Keratinocyte (primary cell): ENCODE data around the gene SRGN. TPM values are rescaled to one million over a fixed set of nuclear protein-coding genes. Genes with fewer than 3 reads are reported as not detected.

ENCODE experiments used
- DNase-seq: peaks from one replicate; pipeline ENCODE4 v3.0.0-alpha.2; 2011; ENCODE audit warnings: low read depth, missing footprints, low spot score
- FAIRE-seq: peaks from 2 replicates; lab custom pipeline; 2011; peaks lifted over from hg19 to GRCh38; lab: Jason Lieb, UNC
- H2AFZ ChIP-seq: 2 replicates; pipeline ENCODE4 v1.6.0; 2012; ENCODE audit warnings: low read length, control low read depth, inconsistent platforms; ENCODE audit not compliant: control insufficient read depth
- H3K27ac ChIP-seq: 2 replicates; pipeline ENCODE4 v1.5.1; 2011; ENCODE audit warnings: low read length; ENCODE audit not compliant: control insufficient read depth, insufficient read depth
- H3K27me3 ChIP-seq: 3 replicates; pipeline ENCODE4 v1.6.0; 2011; ENCODE audit warnings: low read length; ENCODE audit not compliant: control insufficient read depth, insufficient read depth; ENCODE audit errors: extremely low read depth
- H3K36me3 ChIP-seq, 2 experiments: 2 replicates in 1 of 2; 3 replicates in 1 of 2; pipeline ENCODE4 v1.5.1; 2011; ENCODE audit warnings: low read length in 2 of 2, mild to moderate bottlenecking in 1 of 2; ENCODE audit not compliant: control insufficient read depth in 2 of 2, insufficient read depth in 2 of 2; ENCODE audit errors: extremely low read depth in 1 of 2
- H3K4me1 ChIP-seq: 3 replicates; pipeline ENCODE4 v1.5.1; 2011; ENCODE audit warnings: low read length; ENCODE audit not compliant: control insufficient read depth, insufficient read depth; ENCODE audit errors: extremely low read depth
- H3K4me2 ChIP-seq: 3 replicates; pipeline ENCODE4 v1.6.0; 2011; ENCODE audit warnings: low read depth, low read length; ENCODE audit not compliant: control insufficient read depth, insufficient read depth; ENCODE audit errors: extremely low read depth
- H3K4me3 ChIP-seq, 3 experiments: fragments of 200-600 bp in 1 of 3; sonication (generic) in 1 of 3; 2 replicates in 2 of 3; 3 replicates in 1 of 3; pipeline ENCODE4 v1.5.1; 2011 to 2016; ENCODE audit warnings: low read length in 3 of 3, mild to moderate bottlenecking in 3 of 3, control low read depth in 2 of 3, inconsistent platforms in 1 of 3, low read depth in 1 of 3, mixed read lengths in 1 of 3, mixed run types in 1 of 3, moderate library complexity in 1 of 3; ENCODE audit not compliant: control insufficient read depth in 2 of 3, insufficient read depth in 2 of 3; ENCODE audit errors: extremely low read depth in 1 of 3
- H3K79me2 ChIP-seq: 2 replicates; pipeline ENCODE4 v1.6.0; 2012; ENCODE audit warnings: low read length; ENCODE audit not compliant: control insufficient read depth, insufficient read depth
- H3K9ac ChIP-seq: 3 replicates; pipeline ENCODE4 v1.6.0; 2011; ENCODE audit warnings: low read length; ENCODE audit not compliant: control insufficient read depth, insufficient read depth; ENCODE audit errors: extremely low read depth
- H3K9me1 ChIP-seq: 3 replicates; pipeline ENCODE4 v1.6.0; 2011; ENCODE audit warnings: low read length; ENCODE audit not compliant: control insufficient read depth, insufficient read depth; ENCODE audit errors: extremely low read depth
- H3K9me3 ChIP-seq: 2 replicates; pipeline ENCODE4 v1.5.1; 2012; ENCODE audit warnings: low read depth, low read length; ENCODE audit not compliant: control insufficient read depth
- H4K20me1 ChIP-seq: 3 replicates; pipeline ENCODE4 v1.6.0; 2011; ENCODE audit warnings: low read length; ENCODE audit not compliant: control insufficient read depth, insufficient read depth; ENCODE audit errors: extremely low read depth
- EZH2 ChIP-seq: IDR thresholded peaks from one replicate; pipeline ENCODE4 v1.6.1; 2012; ENCODE audit warnings: inconsistent platforms, mild to moderate bottlenecking, low read length, moderate library complexity
- dilution Hi-C: fragments of 300-500 bp; cut with MboI; formaldehyde crosslinking; loops from one replicate; pipeline ENCODE4 v1.7.0; 2020; ENCODE audit warnings: low sequenced_read_pairs; ENCODE audit not compliant: extremely low pct_ligation_motif_present
- polyA plus RNA-seq, 5 experiments: library from polyadenylated mRNA; depleted of rRNA in 3 of 5; stranded (reverse) in 3 of 5; stranded (forward) in 1 of 5; unstranded in 1 of 5; fragments of >200 nt; gene quantifications; 1 replicate in 1 of 5; 2 replicates in 3 of 5; 3 replicates in 1 of 5; pipeline versions ENCODE4 v1.2.1 to v1.2.3, GENCODE V29; 2011 to 2012; ENCODE audit warnings: missing spikeins in 2 of 5, low read depth in 1 of 5, low replicate concordance in 1 of 5
- TF ChIP-seq, protein P1 (sequence below), 3 experiments: IDR thresholded peaks in 1 of 3; conservative IDR thresholded peaks in 1 of 3; optimal IDR thresholded peaks in 1 of 3; 2 replicates in 2 of 3; 3 replicates in 1 of 3; pipeline versions ENCODE3 to v1.5.1; 2011; ENCODE audit warnings: low read length in 3 of 3, mild to moderate bottlenecking in 3 of 3, moderate library complexity in 2 of 3, control low read depth in 1 of 3, inconsistent platforms in 1 of 3; ENCODE audit not compliant: insufficient read depth in 2 of 3; ENCODE audit errors: extremely low read depth in 1 of 3

SRGN gene
- polyA plus RNA-seq, 1 donor (not counting 4 experiments of a cell fraction or from before 2014, with no cell fraction given), result 2.1 TPM

GRCh38 chr10:69145329-69145728 is 57.4 kb downstream of the SRGN start:
- dilution Hi-C loops, result no loop called here
- Histone ChIP-seq H3K79me2 (peaks cover 63% of the 10 kb centered on the region), H3K4me3 (no peak overlapping the region), H3K4me2 (no peak overlapping the region), H3K9me1 (no peaks in the 10 kb centered on the region), H3K4me1 (peaks cover 3% of the 10 kb centered on the region), H4K20me1 (peaks cover 4% of the 10 kb centered on the region), H3K36me3 (peaks cover 0 to 3% of the 10 kb centered on the region in 2 experiments), H2AFZ (no peak overlapping the region), H3K27me3 (no peaks in the 10 kb centered on the region), H3K9me3 (no peaks in the 10 kb centered on the region), H3K9ac (no peak overlapping the region), H3K27ac (no peak overlapping the region)
- TF ChIP-seq, protein P1, sequence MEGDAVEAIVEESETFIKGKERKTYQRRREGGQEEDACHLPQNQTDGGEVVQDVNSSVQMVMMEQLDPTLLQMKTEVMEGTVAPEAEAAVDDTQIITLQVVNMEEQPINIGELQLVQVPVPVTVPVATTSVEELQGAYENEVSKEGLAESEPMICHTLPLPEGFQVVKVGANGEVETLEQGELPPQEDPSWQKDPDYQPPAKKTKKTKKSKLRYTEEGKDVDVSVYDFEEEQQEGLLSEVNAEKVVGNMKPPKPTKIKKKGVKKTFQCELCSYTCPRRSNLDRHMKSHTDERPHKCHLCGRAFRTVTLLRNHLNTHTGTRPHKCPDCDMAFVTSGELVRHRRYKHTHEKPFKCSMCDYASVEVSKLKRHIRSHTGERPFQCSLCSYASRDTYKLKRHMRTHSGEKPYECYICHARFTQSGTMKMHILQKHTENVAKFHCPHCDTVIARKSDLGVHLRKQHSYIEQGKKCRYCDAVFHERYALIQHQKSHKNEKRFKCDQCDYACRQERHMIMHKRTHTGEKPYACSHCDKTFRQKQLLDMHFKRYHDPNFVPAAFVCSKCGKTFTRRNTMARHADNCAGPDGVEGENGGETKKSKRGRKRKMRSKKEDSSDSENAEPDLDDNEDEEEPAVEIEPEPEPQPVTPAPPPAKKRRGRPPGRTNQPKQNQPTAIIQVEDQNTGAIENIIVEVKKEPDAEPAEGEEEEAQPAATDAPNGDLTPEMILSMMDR (optimal IDR thresholded peaks at IDR 0.05 in 1 of 3, IDR thresholded peaks at IDR 0.05 in 1 of 3, conservative IDR thresholded peaks at IDR 0.05 in 1 of 3; ENCODE audit: extremely low read depth in 1 of 3, insufficient read depth in 2 of 3, low read length in 3 of 3), result no peak
- TF ChIP-seq EZH2, result no peak
- DNase-seq, result no peak
- no peak for FAIRE-seq

DNA sequence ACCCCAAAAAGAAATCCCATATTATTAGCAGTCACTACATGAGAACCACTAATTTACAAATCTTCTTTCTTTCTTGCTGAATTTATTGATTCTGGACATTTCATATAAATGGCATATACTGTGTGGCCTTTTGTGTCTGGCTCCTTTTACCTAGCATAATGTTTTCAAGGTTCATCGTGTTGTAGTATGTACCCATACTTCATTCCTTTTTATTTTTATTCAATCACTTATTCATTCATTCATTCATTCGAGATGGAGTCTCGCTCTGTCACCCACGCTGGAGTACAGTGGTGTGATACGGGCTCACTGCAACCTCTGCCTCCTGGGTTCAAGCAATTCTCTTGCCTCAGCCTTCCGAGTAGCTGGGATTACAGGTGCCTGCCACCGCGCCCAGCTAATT is 58.0 kb downstream of the SRGN start:
- Histone ChIP-seq H3K9ac (no peak overlapping the region), H3K9me3 (no peaks in the 10 kb centered on the region), H3K4me2 (no peak overlapping the region), H3K9me1 (no peaks in the 10 kb centered on the region), H3K27ac (no peak overlapping the region), H3K27me3 (no peaks in the 10 kb centered on the region), H2AFZ (no peak overlapping the region), H3K4me1 (peaks cover 3% of the 10 kb centered on the region), H3K36me3 (peaks cover 0 to 3% of the 10 kb centered on the region in 2 experiments), H3K4me3 (no peak overlapping the region), H4K20me1 (peaks cover 4% of the 10 kb centered on the region), H3K79me2 (peaks cover 60% of the 10 kb centered on the region)
- dilution Hi-C loops, result no loop called here
- TF ChIP-seq EZH2, result no peak
- TF ChIP-seq, protein P1 (optimal IDR thresholded peaks at IDR 0.05 in 1 of 3, IDR thresholded peaks at IDR 0.05 in 1 of 3, conservative IDR thresholded peaks at IDR 0.05 in 1 of 3; ENCODE audit: extremely low read depth in 1 of 3, insufficient read depth in 2 of 3, low read length in 3 of 3), result no peak
- no peak for FAIRE-seq
- no peak for DNase-seq
